Activated CD4-positive, alpha-beta T cell treated with anti-CD3 and anti-CD28 coated beads, Interleukin-2, amount 10 ng/mL, durations not matched to agents 7 days and 5 days (primary cell): ENCODE measurements around the gene NPAS2. TPM values are rescaled to one million over a fixed set of nuclear protein-coding genes. Genes with fewer than 3 reads are reported as not detected.

Experiments
- CTCF ChIA-PET: fragments of 350-600 bp; sonication (Branson Sonifier 250); formaldehyde crosslinking; loops from one replicate; lab custom pipeline; 2021; ENCODE audit warnings: antibody characterized with exemption; lab: Charles Lee
- POLR2A ChIA-PET: fragments of 350-600 bp; sonication (Branson Sonifier 250); formaldehyde crosslinking; loops from one replicate; lab custom pipeline; 2021; ENCODE audit warnings: antibody characterized with exemption; lab: Charles Lee
- DNase-seq: peaks from one replicate; pipeline ENCODE4 v3.0.0-alpha.2; 2020
- H3K27ac Mint-ChIP-seq: one replicate; pipeline ENCODE4 v1.8.0; 2021; ENCODE audit warnings: mild to moderate bottlenecking, moderate library complexity, mixed read lengths
- H3K27me3 Mint-ChIP-seq: one replicate; pipeline ENCODE4 v1.8.0; 2021; ENCODE audit warnings: mixed read lengths
- H3K36me3 Mint-ChIP-seq: one replicate; pipeline ENCODE4 v1.8.0; 2021; ENCODE audit warnings: low read depth, mixed read lengths
- H3K4me1 Mint-ChIP-seq: one replicate; pipeline ENCODE4 v1.8.0; 2021; ENCODE audit warnings: mixed read lengths
- H3K4me3 Mint-ChIP-seq: one replicate; pipeline ENCODE4 v1.8.0; 2021; ENCODE audit warnings: mild to moderate bottlenecking, moderate library complexity, mixed read lengths
- H3K9me3 Mint-ChIP-seq: one replicate; pipeline ENCODE4 v1.8.0; 2021; ENCODE audit warnings: mixed read lengths
- total RNA-seq, 2 experiments: library from RNA; stranded (reverse); gene quantifications; one replicate each; pipeline ENCODE4 v1.2.3, GENCODE V29; 2021

The NPAS2 gene
- total RNA-seq, 2 experiments from 2014 or later = 5.6 to 6.1 TPM

DNA sequence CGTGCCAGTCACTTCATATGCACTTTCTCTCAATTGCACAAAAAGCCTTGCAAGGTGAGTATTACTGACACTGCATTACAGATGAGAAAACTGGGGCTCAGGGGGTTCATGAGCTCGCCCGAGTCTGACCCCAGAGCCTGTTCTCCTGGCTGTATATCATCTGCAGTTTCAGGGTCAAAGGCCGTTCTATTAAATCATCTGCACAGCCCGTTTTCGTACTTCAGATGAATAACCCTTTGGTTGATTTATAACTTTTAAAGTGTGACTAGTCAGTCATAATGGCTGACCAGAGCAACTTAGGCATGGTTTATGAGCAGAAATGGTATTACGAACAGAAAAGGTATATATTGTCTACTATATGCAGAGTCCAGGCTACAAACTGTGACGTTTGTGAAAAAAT, 35.3 kb upstream of the NPAS2 start:
- CTCF ChIA-PET = no interaction called here
- Mint-ChIP-seq H3K4me1 (no peaks in the 10 kb centered on the region), H3K4me3 (no peak overlapping the region), H3K27me3 (no peaks in the 10 kb centered on the region), H3K9me3 (no peaks in the 10 kb centered on the region), H3K36me3 (no peaks in the 10 kb centered on the region), H3K27ac (no peak overlapping the region)
- POLR2A ChIA-PET = no interaction called here
- no peak for DNase-seq

DNA sequence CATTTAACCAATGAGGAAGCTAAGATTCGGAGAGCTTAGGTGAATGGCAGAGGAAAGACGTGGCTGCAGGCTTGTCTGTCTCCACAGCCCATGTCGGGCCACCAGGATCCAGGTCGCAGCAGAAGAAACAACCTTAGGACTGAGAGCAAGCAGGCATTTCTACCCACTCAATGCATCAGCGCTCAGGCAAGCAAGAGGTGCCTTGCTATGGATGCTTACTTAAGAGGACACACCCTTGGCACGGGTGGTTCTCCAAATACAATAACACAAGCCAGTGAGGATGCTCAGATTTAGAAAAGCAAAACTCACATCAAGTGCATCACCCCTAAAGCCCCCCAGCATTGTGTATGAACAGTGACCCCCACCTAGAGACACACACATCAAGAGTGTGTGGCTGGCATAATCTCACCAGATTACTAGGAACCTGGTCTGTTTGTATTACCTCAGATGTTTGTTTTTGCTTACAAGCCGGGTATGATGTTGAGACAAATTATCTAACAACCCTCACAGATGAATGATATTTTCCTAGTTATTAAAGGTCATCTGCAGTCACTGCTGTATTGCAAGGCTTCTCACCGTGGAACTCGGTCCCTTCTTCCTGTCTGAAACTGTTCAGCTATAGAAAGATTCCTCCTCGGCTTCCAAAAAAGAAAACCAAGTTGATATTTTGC, 34.2 kb upstream of the NPAS2 start:
- Mint-ChIP-seq H3K9me3 (no peaks in the 10 kb centered on the region), H3K27me3 (no peaks in the 10 kb centered on the region)

DNA sequence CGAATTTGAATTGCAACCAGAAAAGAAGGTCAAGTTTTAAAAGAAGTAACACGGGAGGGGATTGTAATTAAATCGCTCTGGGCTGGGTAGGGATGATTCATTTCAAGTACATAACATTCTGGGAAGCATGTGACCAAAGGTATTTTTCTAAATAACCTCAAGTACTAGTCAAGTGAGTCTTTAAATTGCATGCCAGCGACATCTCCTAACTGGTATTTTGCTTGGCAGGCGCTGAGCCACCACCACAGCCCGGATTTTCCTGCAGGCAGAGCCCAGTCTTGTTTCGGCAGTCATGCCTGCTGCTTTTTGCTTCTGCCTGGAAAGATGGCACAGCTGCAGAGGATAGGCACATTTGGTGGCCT, 33.7 kb upstream of the NPAS2 start:
- H3K4me1 Mint-ChIP-seq = no peaks in the 10 kb centered on the region
- CTCF ChIA-PET = interaction anchor here (0.6 kb wide), 1 partner anchor 238 kb away, joined by 3 read pairs; no protein-coding TSS in a partner anchor
- DNase-seq = no peak
- no peaks in the 10 kb centered on the region for H3K9me3 Mint-ChIP-seq
- POLR2A ChIA-PET = no interaction called here
- no peaks in the 10 kb centered on the region for H3K27me3 Mint-ChIP-seq
- H3K4me3 Mint-ChIP-seq = no peak overlapping the region
- H3K36me3 Mint-ChIP-seq = no peaks in the 10 kb centered on the region
- no peak overlapping the region for H3K27ac Mint-ChIP-seq

More for the DNA sequence above, 34.2 kb upstream of the NPAS2 start:
- ChIA-PET POLR2A (no interaction called here), CTCF (interaction anchor here (0.6 kb wide), 1 partner anchor 238 kb away, joined by 3 read pairs; no protein-coding TSS in a partner anchor)
- Mint-ChIP-seq H3K36me3 (no peaks in the 10 kb centered on the region), H3K4me1 (no peaks in the 10 kb centered on the region), H3K4me3 (no peak overlapping the region), H3K27ac (no peak overlapping the region)
- no peak for DNase-seq

DNA sequence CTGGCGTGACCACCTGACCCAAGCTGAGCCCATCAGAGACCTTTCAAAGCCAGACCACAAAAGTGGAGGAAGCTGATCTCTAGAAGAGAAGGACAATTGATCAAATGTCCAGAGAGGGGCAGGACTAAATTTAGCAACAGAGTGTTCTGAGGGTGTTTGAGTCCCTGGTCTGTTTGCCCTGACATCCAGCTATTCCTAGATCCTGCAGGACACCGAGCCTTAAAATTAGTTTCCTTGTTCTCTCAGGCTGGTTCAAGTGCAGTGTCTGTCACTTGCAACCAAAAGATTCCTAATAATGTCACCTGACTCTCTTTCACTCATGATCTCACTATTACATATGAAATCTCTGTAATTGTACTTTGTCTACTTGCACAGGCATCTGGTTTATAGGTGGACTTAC, 33.0 kb upstream of the NPAS2 start:
- H3K9me3 Mint-ChIP-seq = no peaks in the 10 kb centered on the region
- H3K36me3 Mint-ChIP-seq = no peaks in the 10 kb centered on the region
- H3K27me3 Mint-ChIP-seq = no peaks in the 10 kb centered on the region
- ChIA-PET CTCF (interaction anchor here (0.7 kb wide), 1 partner anchor 1796 kb away, joined by 3 read pairs; no protein-coding TSS in a partner anchor), POLR2A (no interaction called here)
- no peak overlapping the region for H3K27ac Mint-ChIP-seq
- no peaks in the 10 kb centered on the region for H3K4me1 Mint-ChIP-seq
- no peak for DNase-seq
- no peak overlapping the region for H3K4me3 Mint-ChIP-seq

GRCh38 chr2:100789361-100789760, 30.6 kb upstream of the NPAS2 start:
- POLR2A ChIA-PET = no interaction called here
- no peak overlapping the region for H3K27ac Mint-ChIP-seq
- H3K9me3 Mint-ChIP-seq = no peaks in the 10 kb centered on the region

DNA sequence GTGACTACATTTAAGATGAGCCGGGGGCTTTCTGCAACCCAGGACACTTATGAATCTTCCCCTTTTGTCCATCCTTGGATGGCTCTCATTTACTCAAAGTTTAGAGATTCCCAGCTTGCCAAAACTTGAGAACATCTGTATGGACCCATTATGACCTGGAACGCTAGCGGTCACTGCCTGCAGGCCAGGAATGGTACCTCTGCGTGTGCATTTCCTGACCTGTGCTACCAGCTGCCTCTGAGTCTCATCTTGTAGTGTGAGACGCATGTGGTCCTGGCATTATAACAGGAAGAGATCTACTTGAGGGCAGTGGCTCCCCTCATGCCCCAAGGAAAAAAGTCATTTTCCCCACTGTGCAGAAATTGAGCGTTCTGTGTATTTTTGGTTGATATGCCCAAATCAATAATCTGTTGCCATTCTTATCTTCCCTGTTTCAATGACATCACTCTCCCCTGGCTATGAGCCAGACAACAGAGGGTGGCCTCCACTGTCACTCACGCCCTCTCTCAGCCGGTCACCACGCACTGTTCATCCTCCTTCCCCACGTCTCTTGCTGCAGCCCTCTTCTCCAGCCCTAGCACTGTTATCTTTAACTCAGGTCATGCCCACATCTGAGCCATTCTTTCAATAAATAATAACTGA, 28.5 kb upstream of the NPAS2 start:
- Mint-ChIP-seq H3K36me3 (no peaks in the 10 kb centered on the region), H3K9me3 (no peaks in the 10 kb centered on the region), H3K4me1 (no peaks in the 10 kb centered on the region), H3K4me3 (no peak overlapping the region), H3K27ac (no peak overlapping the region), H3K27me3 (no peaks in the 10 kb centered on the region)
- POLR2A ChIA-PET = no interaction called here
- CTCF ChIA-PET = no interaction called here
- DNase-seq = no peak

More at GRCh38 chr2:100789361-100789760, 30.6 kb upstream of the NPAS2 start:
- Mint-ChIP-seq H3K4me3 (no peak overlapping the region), H3K36me3 (no peaks in the 10 kb centered on the region), H3K27me3 (no peaks in the 10 kb centered on the region), H3K4me1 (no peaks in the 10 kb centered on the region)
- CTCF ChIA-PET = no interaction called here
- no peak for DNase-seq

GRCh38 chr2:100791936-100792308, 28.0 kb upstream of the NPAS2 start:
- Mint-ChIP-seq H3K27ac (no peak overlapping the region), H3K4me3 (no peak overlapping the region), H3K4me1 (no peaks in the 10 kb centered on the region), H3K36me3 (no peaks in the 10 kb centered on the region), H3K9me3 (no peaks in the 10 kb centered on the region), H3K27me3 (peaks cover 1% of the 10 kb centered on the region)
- DNase-seq = no peak
- CTCF ChIA-PET = no interaction called here
- POLR2A ChIA-PET = no interaction called here

DNA sequence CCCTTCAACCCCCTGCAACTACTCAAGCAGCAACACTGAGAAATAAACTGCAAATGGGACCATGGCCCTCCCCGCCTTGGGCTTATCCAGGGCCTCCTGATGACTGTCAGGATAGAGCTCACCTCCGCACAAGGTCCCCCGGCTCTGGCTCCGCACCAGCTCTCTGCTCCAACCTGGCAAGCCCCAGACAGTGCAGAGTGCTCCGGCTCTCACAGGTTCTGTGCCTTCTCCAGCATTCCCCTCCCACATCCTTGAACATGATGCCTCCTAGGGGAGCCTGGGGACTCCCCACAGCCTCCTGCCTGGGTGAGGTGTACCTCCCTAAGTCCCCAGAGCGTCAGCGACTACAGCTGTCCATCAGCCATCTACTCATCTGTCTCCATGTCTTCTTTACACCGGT, 26.7 kb upstream of the NPAS2 start:
- ChIA-PET CTCF (no interaction called here), POLR2A (no interaction called here)
- no peak overlapping the region for H3K4me3 Mint-ChIP-seq
- peaks cover 1% of the 10 kb centered on the region for H3K27me3 Mint-ChIP-seq
- no peaks in the 10 kb centered on the region for H3K9me3 Mint-ChIP-seq
- no peak overlapping the region for H3K27ac Mint-ChIP-seq
- no peaks in the 10 kb centered on the region for H3K4me1 Mint-ChIP-seq
- H3K36me3 Mint-ChIP-seq = no peaks in the 10 kb centered on the region
- no peak for DNase-seq

GRCh38 chr2:100793982-100794381, 26.0 kb upstream of the NPAS2 start:
- CTCF ChIA-PET = no interaction called here

DNA sequence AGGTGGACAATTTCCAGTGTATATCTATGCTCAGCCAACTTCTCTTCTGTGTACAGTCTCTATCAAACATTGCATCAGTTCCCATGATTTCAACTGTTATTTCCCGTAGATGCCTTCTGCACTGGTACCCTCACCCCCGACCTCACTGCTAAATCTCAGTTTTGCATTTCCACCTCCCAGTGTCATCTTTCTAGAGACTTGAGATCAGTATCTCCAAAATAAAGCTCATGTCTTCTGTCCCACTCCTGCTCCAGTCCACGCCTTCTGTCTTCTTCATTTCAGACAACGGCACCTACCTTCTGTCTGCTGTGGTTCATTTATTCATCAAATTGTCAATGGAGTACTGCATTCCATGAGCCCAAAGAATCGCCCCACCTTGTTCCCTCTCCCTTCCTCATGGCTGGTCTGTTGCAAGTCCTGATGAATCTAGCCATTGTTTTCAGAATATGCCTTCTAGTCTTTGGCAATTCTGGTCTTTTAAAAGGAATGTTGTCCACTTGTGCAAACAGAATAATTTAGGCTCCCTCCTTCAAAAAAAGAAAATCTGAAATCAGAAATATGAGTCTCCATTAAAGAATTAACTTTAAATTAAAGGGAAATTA, 23.3 kb upstream of the NPAS2 start:
- POLR2A ChIA-PET = no interaction called here

More at GRCh38 chr2:100793982-100794381, 26.0 kb upstream of the NPAS2 start:
- POLR2A ChIA-PET = no interaction called here
- Mint-ChIP-seq H3K27ac (no peak overlapping the region), H3K36me3 (no peaks in the 10 kb centered on the region), H3K4me3 (no peak overlapping the region), H3K27me3 (peaks cover 1% of the 10 kb centered on the region), H3K4me1 (no peaks in the 10 kb centered on the region), H3K9me3 (no peaks in the 10 kb centered on the region)
- DNase-seq = no peak

DNA sequence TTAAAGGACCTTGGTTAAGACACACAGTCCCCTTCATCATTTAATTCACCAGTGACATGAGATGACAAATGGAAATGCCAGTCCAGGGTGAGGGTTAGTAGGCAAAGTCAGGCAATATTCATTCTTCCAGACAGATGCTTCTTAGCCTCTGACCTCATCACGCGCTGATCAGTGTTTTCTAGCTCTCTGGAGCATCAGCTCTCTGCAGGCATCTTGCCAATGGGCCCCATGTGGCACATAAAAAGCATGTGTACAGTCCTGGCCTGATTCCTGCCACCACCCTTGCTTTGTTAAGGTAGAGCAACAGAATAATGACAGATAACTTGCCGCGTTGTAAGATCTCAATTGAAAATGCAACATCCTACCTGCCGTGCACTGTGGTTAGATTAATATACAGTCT, 20.3 kb upstream of the NPAS2 start:
- POLR2A ChIA-PET = no interaction called here
- DNase-seq = no peak
- CTCF ChIA-PET = interaction anchor here (1.4 kb wide), 1 partner anchor 28 kb away, joined by 3 read pairs; no protein-coding TSS in a partner anchor
- H3K36me3 Mint-ChIP-seq = no peaks in the 10 kb centered on the region
- H3K9me3 Mint-ChIP-seq = no peaks in the 10 kb centered on the region
- H3K4me3 Mint-ChIP-seq = no peak overlapping the region
- H3K4me1 Mint-ChIP-seq = no peaks in the 10 kb centered on the region
- no peak overlapping the region for H3K27ac Mint-ChIP-seq
- peaks cover 1% of the 10 kb centered on the region for H3K27me3 Mint-ChIP-seq

More for the DNA sequence above, 23.3 kb upstream of the NPAS2 start:
- no peak for DNase-seq
- Mint-ChIP-seq H3K36me3 (no peaks in the 10 kb centered on the region), H3K9me3 (no peaks in the 10 kb centered on the region), H3K27ac (no peak overlapping the region), H3K4me1 (no peaks in the 10 kb centered on the region), H3K4me3 (no peak overlapping the region), H3K27me3 (peaks cover 1% of the 10 kb centered on the region)
- CTCF ChIA-PET = no interaction called here

DNA sequence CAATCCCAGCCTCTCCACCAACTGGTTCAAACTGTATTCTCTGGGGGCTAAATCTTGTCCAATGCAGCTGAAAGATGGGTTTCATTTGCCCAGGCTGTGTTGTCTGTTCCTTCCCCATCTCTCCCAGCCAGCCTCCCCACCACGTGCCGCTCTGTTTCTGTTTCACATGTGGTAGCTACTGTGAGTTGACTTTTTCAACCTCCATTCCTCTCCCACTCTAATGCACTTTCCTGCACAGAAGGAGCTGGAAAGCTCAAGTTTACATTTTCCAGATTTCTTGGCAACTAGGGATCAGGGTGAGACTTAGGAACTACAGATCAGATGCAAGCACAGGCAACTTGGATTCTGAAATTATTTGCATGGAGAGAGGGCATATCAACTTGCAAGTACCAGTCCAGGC, 19.0 kb upstream of the NPAS2 start:
- Mint-ChIP-seq H3K27me3 (peaks cover 1% of the 10 kb centered on the region), H3K27ac (no peak overlapping the region), H3K36me3 (no peaks in the 10 kb centered on the region), H3K9me3 (no peaks in the 10 kb centered on the region), H3K4me1 (no peaks in the 10 kb centered on the region), H3K4me3 (no peak overlapping the region)
- CTCF ChIA-PET = interaction anchor here (1.1 to 1.4 kb wide), 2 partner anchors 13 to 27 kb away, joined by 3 to 4 read pairs; no protein-coding TSS in a partner anchor
- no peak for DNase-seq
- POLR2A ChIA-PET = no interaction called here

GRCh38 chr2:100801402-100801801, 18.5 kb upstream of the NPAS2 start:
- Mint-ChIP-seq H3K9me3 (no peaks in the 10 kb centered on the region), H3K36me3 (no peaks in the 10 kb centered on the region), H3K27ac (no peak overlapping the region), H3K27me3 (peaks cover 1% of the 10 kb centered on the region), H3K4me1 (no peaks in the 10 kb centered on the region), H3K4me3 (no peak overlapping the region)
- ChIA-PET CTCF (interaction anchor here (1.1 kb wide), 1 partner anchor 13 kb away, joined by 4 read pairs; no protein-coding TSS in a partner anchor), POLR2A (no interaction called here)
- DNase-seq = no peak
